Endothelial cell of coronary artery (primary cell): Measurements from ENCODE around the gene MFAP2. TPM values are rescaled to one million over a fixed set of nuclear protein-coding genes. Genes with fewer than 3 reads are reported as not detected.

Experiments used
- total RNA-seq: library from RNA; depleted of rRNA; stranded (reverse); fragments of >200 nt; gene quantifications from 2 replicates; pipeline ENCODE4 v1.2.3, GENCODE V29; 2014

MFAP2 gene
- 19.5 and 26.9 TPM in 2 replicates for total RNA-seq

GRCh38 chr1:16980473-16981268, at the start of gene MFAP2:
TSS of gene MFAP2 (minus strand) at chr1:16980620. CDS start at chr1:16978273, 2,347 bp downstream.

GRCh38 chr1:17011439-17012307, 31.3 kb upstream of the MFAP2 start, which contains the start of gene ATP13A2:
TSS of gene ATP13A2 (minus strand) at chr1:17011928. CDS start at chr1:17011738, 190 bp downstream.

Other genes with a start within 250 kb of the MFAP2 start
- 2,685 and 5,329 TPM in 2 replicates for gene RNU1-4, start 240.1 kb downstream of the MFAP2 start, total RNA-seq
- 2,685 and 5,329 TPM in 2 replicates for gene RNU1-2, start 84.6 kb downstream of the MFAP2 start, total RNA-seq
- gene CROCC, start 58.7 kb downstream of the MFAP2 start, total RNA-seq: 12.3 and 18.9 TPM in 2 replicates
- gene ATP13A2, start 31.3 kb upstream of the MFAP2 start, total RNA-seq: 44.9 and 81.9 TPM in 2 replicates
- gene SDHB, start 73.4 kb upstream of the MFAP2 start, total RNA-seq: 144 and 147 TPM in 2 replicates
- 0.09 TPM in 1 of 2 replicates, not detected in the other for gene PADI2, start 138.8 kb upstream of the MFAP2 start, total RNA-seq
- gene PADI1, start 224.5 kb upstream of the MFAP2 start, total RNA-seq: 0.09 TPM in 1 of 2 replicates, not detected in the other